Lower lobe of right lung (tissue), 2 donors: Measurements from ENCODE around the gene NCK2. TPM values are rescaled to one million over a fixed set of nuclear protein-coding genes. Genes with fewer than 3 reads are reported as not detected.

Source experiments
- ATAC-seq, 2 donors: fragments of 200-7000 bp; cut with Tn5 transposase; one replicate each; pipeline ENCODE4 v1.9.1; 2020 to 2022; ENCODE audit warnings: mild to moderate bottlenecking in 2 of 2, moderate library complexity in 2 of 2
- DNase-seq: peaks from one replicate; pipeline ENCODE4 v3.0.0-alpha.2; 2020
- H3K27ac ChIP-seq: fragments of 200-600 bp; one replicate; pipeline ENCODE4 v1.8.0; 2022
- H3K27me3 ChIP-seq: fragments of 200-600 bp; one replicate; pipeline ENCODE4 v1.8.0; 2022; ENCODE audit warnings: low read depth
- H3K36me3 ChIP-seq: fragments of 200-600 bp; one replicate; pipeline ENCODE4 v1.8.0; 2022; ENCODE audit warnings: mild to moderate bottlenecking
- H3K4me1 ChIP-seq: fragments of 200-600 bp; one replicate; pipeline ENCODE4 v1.8.0; 2022
- H3K4me3 ChIP-seq: fragments of 200-600 bp; one replicate; pipeline ENCODE4 v1.8.0; 2022; ENCODE audit warnings: mild to moderate bottlenecking
- H3K9me3 ChIP-seq: fragments of 200-600 bp; one replicate; pipeline ENCODE4 v1.8.0; 2022
- intact Hi-C: fragments of 100-400 bp; cut with DNase I; formaldehyde crosslinking; loops from one replicate; pipeline ENCODE4 v1.11.0; 2022
- total RNA-seq: library from RNA; stranded (reverse); fragmentation: NEBNext Ultra II Directional; extraction: Animal tissue kit (Norgen Biotek cat#: 25700); gene quantifications from one replicate; pipeline ENCODE4 v1.2.1, GENCODE V29; 2021
- TF ChIP-seq, protein P1 (sequence below): fragments of 200-600 bp; IDR thresholded peaks from one replicate; pipeline ENCODE4 v1.8.0; 2022; ENCODE audit warnings: antibody characterized with exemption, mild to moderate bottlenecking
- donor health status: DM: no; HTN: yes; CAD: no; lungs with severe emphysema.

The NCK2 gene
- total RNA-seq, 1 donor from 2014 or later: 36.7 TPM

GRCh38 chr2:105789745-105790460 lies 45.2 kb downstream of the NCK2 start:
- intact Hi-C loops: no loop called here
- TF ChIP-seq, protein P1, sequence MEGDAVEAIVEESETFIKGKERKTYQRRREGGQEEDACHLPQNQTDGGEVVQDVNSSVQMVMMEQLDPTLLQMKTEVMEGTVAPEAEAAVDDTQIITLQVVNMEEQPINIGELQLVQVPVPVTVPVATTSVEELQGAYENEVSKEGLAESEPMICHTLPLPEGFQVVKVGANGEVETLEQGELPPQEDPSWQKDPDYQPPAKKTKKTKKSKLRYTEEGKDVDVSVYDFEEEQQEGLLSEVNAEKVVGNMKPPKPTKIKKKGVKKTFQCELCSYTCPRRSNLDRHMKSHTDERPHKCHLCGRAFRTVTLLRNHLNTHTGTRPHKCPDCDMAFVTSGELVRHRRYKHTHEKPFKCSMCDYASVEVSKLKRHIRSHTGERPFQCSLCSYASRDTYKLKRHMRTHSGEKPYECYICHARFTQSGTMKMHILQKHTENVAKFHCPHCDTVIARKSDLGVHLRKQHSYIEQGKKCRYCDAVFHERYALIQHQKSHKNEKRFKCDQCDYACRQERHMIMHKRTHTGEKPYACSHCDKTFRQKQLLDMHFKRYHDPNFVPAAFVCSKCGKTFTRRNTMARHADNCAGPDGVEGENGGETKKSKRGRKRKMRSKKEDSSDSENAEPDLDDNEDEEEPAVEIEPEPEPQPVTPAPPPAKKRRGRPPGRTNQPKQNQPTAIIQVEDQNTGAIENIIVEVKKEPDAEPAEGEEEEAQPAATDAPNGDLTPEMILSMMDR: no peak
- Histone ChIP-seq H3K4me3 (peak overlapping the region; percentile 3), H3K9me3 (no peaks in the 10 kb centered on the region), H3K27ac (no peak overlapping the region), H3K27me3 (no peaks in the 10 kb centered on the region), H3K4me1 (peaks cover 56% of the 10 kb centered on the region), H3K36me3 (no peaks in the 10 kb centered on the region)
- no peak for DNase-seq
- peak; percentile 58 for ATAC-seq

GRCh38 chr2:105790461-105791149 lies 45.9 kb downstream of the NCK2 start:
- Histone ChIP-seq H3K27ac (no peak overlapping the region), H3K36me3 (no peaks in the 10 kb centered on the region), H3K4me1 (peaks cover 63% of the 10 kb centered on the region), H3K9me3 (no peaks in the 10 kb centered on the region), H3K27me3 (no peaks in the 10 kb centered on the region), H3K4me3 (peak overlapping the region; percentile 3)
- intact Hi-C loops: no loop called here
- TF ChIP-seq, protein P1: no peak
- DNase-seq (no peak), ATAC-seq (peak; percentile 38)

DNA sequence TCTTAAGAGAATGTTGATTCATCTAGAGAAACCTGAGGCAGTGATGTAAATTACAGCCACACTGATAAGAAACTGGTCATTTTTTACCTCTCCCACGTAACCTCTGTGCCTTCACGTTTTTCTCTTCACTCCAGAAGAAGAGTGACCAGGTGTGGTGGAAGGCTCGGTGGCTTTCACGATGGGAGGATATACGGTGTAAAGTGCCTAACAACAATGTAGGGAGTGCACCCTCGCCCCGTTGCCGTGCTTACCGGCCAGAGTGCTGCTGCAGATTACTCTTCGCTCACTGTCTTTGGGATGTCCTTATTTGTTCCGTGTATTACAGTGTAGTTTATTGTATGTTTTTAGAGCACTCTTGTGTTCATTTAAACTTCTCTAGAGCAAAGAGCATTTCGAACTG lies 46.5 kb downstream of the NCK2 start:
- Histone ChIP-seq H3K36me3 (no peaks in the 10 kb centered on the region), H3K4me3 (no peak overlapping the region), H3K27me3 (no peaks in the 10 kb centered on the region), H3K9me3 (no peaks in the 10 kb centered on the region), H3K27ac (no peak overlapping the region), H3K4me1 (peaks cover 68% of the 10 kb centered on the region)
- intact Hi-C loops: no loop called here
- TF ChIP-seq, protein P1: no peak
- ATAC-seq (no peak), DNase-seq (no peak)

GRCh38 chr2:105792561-105792960 lies 47.8 kb downstream of the NCK2 start:
- Histone ChIP-seq H3K4me1 (peaks cover 68% of the 10 kb centered on the region), H3K27ac (no peak overlapping the region), H3K36me3 (no peaks in the 10 kb centered on the region), H3K4me3 (no peak overlapping the region), H3K9me3 (no peaks in the 10 kb centered on the region), H3K27me3 (no peaks in the 10 kb centered on the region)
- DNase-seq (no peak), ATAC-seq (no peak)
- intact Hi-C loops: no loop called here
- TF ChIP-seq, protein P1: no peak

DNA sequence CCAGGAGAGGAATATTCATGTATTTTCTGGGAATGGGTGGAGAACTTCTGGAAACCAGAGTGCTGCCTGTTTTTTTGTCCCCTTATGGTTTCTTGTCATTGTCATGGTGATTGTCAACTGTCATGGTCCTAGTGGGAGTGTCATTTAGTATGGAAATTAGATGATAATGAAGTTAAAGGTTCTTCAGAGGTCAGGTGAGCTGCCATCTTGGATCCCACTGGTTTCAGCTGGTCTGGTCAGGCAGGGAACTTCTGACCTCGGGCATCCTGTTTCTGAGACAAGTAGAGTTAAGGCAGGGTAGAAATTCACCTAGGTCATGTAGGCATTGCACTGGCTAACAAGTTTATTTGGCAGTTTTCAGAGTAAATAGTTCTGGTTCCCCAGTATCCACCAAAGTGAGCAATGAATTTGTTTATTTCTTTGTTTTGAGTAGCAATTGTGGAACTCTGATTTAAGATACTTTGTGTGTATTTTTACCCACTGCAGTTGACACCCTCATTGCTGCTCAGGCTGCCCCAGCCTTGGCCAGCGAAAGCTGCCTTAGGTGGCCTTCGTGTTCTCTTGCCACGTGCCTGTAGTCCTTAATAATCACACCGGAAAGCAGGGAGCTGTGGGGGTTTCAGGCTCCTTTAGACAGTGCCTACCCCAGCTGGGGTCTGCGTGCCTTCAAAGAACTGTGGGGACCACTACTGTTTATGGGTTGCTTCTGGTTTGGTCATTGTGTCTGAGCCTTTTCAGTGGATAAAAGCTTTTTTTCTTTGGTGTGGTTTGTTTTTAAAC lies 48.7 kb downstream of the NCK2 start:
- no peaks in the 10 kb centered on the region for H3K9me3 ChIP-seq
- no peaks in the 10 kb centered on the region for H3K36me3 ChIP-seq
- H3K27ac ChIP-seq: no peak overlapping the region
- no peak for DNase-seq
- TF ChIP-seq, protein P1: no peak
- ATAC-seq: no peak
- intact Hi-C loops: no loop called here
- peaks cover 66% of the 10 kb centered on the region for H3K4me1 ChIP-seq
- no peaks in the 10 kb centered on the region for H3K27me3 ChIP-seq
- no peak overlapping the region for H3K4me3 ChIP-seq
